ENCODE data around the gene TEKT3.

TEKT3 gene

GRCh38 chr17:15341385-15341849 is at the start of gene TEKT3:
Gene TEKT3 (minus strand): TSS chr17:15341597. CDS start chr17:15331585, 10,012 bp downstream.
- DNase-seq, result no peak

DNA sequence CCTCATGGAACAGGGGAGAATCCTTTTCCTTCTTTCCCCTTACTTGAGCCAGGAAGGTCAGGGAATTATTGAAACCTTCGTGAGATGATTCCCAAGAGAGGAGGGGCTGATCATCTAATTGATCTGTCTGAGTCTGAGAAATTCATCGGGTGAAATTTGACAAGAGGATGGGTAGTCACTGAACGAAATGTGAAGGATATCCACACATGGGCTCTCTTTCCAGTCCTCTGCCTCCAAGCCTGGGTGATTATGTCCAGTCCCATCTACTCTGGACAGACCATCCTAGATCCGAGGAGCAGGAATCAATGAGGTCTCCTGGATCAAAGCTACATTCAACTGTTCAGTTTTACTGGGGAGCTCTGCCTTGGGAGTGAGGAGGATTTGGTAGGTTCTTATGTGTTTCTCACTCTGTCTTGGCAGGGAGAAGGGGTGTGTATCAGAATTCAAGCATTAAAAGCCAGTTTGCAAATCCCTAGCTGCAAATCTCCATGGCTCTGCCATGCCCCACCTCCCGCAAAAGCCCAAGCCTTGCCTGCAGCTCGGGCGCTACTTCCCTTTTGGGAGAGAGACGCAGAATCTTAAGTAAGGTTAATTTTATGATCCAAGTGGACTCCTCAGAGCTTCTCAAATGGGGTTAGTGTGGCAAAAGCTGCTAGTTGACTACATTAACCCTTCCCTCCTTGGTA is 47.1 kb upstream of the TEKT3 start:
- no peak for DNase-seq

- no peak for DNase-seq
Observed at GRCh38 chr17:15386083-15386482, 44.7 kb upstream of the TEKT3 start.

GRCh38 chr17:15385305-15385704 is 43.9 kb upstream of the TEKT3 start:
- DNase-seq, result no peak

GRCh38 chr17:15384142-15384787 is 42.9 kb upstream of the TEKT3 start:
- DNase-seq, result no peak

GRCh38 chr17:15382914-15383313 is 41.5 kb upstream of the TEKT3 start:
- DNase-seq, result no peak

- no peak for DNase-seq
Observed at GRCh38 chr17:15381707-15382106, 40.3 kb upstream of the TEKT3 start.

- DNase-seq, result no peak
Observed at GRCh38 chr17:15380446-15380845, 39.0 kb upstream of the TEKT3 start.

GRCh38 chr17:15379659-15380058 is 38.3 kb upstream of the TEKT3 start:
- DNase-seq, result no peak

DNA sequence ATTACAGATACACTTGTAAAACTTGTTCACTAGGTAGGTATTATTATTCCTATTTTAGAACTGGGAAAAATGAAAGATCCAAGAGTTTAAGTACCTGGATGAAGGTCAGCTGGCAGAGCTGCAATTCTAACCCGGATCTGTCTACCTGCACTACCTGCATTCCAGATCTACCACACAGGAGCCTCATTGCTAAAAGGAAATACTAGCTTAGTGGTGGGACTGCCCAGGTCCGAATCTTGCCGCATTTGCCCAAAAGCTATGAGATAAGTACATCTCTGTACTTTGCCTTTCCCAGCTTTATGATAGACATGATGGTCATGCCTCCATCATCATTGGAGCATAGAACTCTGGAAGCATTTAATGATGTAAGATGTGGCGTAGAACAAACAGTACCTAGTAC is 36.8 kb upstream of the TEKT3 start:
- DNase-seq, result no peak

DNA sequence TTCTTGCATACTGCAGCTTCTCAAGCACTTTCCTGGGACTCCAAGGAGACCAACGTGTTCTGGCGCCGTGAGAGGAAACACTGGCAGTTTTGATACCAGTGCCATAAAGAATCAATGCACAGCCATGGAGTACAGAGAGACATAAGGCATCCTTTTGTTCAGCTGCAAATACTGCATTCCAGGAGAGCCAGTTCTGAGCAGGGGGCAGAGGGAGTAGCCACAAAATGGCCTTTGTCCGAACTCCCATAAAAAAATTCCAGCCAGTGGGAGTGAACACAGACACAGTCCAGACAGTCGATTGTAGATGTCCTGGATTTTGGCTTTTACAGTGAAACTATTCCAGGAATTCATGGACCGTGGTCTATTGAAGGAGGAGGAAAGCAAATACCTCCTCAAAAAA is 36.2 kb upstream of the TEKT3 start:
- DNase-seq, result no peak

GRCh38 chr17:15377200-15377599 is 35.8 kb upstream of the TEKT3 start:
- DNase-seq, result no peak

GRCh38 chr17:15371376-15372130 is 30.2 kb upstream of the TEKT3 start:
- DNase-seq, result no peak

- DNase-seq, result no peak
Observed at GRCh38 chr17:15368600-15368999, 27.2 kb upstream of the TEKT3 start.

DNA sequence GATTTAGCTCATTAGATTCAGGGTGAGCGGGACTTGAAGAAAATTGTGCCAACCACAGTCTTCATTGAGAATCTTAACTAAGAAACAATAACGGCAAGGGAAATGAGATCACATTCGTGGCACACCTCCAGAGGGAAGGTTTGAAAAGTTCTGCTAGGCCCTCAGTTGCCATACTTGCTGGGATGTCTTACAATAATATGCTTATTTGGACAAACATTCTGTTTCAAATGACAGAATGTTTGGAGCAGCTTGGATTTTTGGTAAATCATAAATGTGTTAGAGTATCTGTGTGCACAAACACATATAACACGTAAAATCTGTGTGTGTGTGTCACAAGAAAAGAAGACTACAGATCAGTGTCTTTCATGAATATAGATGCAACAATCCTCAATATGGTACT is 24.6 kb upstream of the TEKT3 start:
- no peak for DNase-seq

DNA sequence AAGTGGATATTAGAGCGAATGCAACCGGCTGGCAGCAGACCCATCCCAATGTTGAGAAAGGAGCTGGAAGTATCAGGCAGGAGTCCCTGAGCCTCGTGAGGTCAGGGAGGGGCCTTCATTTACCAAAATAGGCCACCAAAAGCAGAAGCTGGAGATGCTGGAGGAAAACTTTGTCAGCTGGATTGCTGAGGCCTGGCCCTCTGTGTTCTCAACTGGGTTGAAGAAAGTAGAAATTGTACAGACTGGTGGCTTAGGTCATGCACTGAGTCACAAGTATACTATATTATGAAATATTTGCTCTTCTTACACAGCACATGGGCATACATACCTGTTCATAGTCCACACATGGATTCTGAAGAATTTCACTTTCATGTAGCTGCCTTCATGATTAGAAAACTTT is 23.2 kb upstream of the TEKT3 start:
- DNase-seq, result no peak

GRCh38 chr17:15363702-15364101 is 22.3 kb upstream of the TEKT3 start:
- no peak for DNase-seq

GRCh38 chr17:15361592-15361991 is 20.2 kb upstream of the TEKT3 start:
- no peak for DNase-seq

- no peak for DNase-seq
Observed at GRCh38 chr17:15361151-15361550, 19.8 kb upstream of the TEKT3 start.

DNA sequence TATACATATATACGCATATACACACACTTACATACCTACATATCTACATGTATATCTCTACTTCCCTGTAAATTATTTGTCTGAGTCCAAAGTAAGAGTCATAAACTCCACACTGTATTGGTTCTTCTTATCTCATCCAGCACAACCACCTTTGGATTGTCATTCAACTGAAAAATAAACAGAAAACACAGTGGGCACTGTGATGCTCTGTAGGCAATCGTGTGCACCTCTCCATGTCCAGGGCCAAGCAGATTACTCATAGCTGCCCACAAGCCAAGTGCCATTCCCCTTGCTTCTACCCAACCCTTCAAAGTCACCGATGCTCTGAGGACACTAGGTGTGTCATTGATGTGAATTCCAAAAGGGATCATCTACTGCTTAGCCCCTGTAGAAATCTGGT is 12.9 kb upstream of the TEKT3 start:
- DNase-seq, result no peak

- DNase-seq, result no peak
Observed at GRCh38 chr17:15351925-15352324, 10.5 kb upstream of the TEKT3 start.

GRCh38 chr17:15351478-15351840 is 10.1 kb upstream of the TEKT3 start:
- no peak for DNase-seq

DNA sequence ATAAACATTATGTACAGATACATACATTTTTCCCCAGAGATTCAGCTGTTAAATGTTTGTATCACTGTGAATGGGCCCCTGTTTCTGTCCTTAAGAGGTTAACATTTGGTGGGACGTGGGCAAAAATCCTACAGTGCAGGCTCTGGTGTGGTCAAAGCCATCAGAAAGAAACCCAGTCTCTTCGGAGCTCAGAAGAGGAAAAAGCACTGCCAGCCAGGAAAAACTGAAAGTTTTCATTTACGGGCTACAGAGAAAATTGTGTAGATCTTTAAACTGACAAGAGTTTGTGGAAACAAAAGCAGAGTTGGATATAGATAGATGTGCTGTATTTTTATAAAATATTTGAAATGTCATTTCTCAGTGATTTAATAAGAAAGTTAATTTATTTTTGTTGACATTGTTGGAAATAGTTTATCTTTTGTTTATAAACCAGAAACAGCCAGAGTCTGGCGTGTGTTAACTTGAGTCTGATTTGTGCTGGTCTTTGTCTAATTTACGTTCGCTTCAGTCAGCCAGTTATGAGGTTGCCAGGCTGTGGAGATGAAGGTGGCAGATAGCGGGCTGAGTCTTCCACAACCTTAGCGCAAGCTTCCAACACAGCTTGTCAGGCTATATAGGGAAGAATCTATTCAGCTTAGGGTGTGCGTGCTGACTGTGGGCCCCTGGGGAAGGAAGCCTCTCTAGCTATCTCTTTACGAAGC is 9.5 kb upstream of the TEKT3 start:
- no peak for DNase-seq
